Prostate gland (tissue), 2 donors: ENCODE data around the gene AXDND1. TPM values are rescaled to one million over a fixed set of nuclear protein-coding genes. Genes with fewer than 3 reads are reported as not detected.
"Not testable (repeated sequence)": the region's sequence is repeated elsewhere in the genome, so short reads cannot be mapped to it uniquely, and the experiment has no call there.

Experiments used
- DNase-seq: peaks from one replicate; pipeline ENCODE4 v3.0.0-alpha.2; 2019; ENCODE audit warnings: low spot score
- H3K27ac ChIP-seq, 2 donors: fragments of 200-600 bp; sonication (generic); 2 replicates each; pipeline ENCODE4 v1.5.1; 2017 to 2019
- H3K27me3 ChIP-seq: fragments of 200-600 bp; sonication (generic); replicated peaks from 2 replicates; pipeline ENCODE4 v1.5.1; 2019; ENCODE audit not compliant: insufficient read depth
- H3K36me3 ChIP-seq, 2 donors: fragments of 200-600 bp; sonication (generic); 1 replicate in 1 of 2; 2 replicates in 1 of 2; pipeline versions ENCODE4 v1.5.1 to v1.8.1; 2017 to 2019
- H3K4me1 ChIP-seq: fragments of 200-600 bp; sonication (generic); replicated peaks from 2 replicates; pipeline ENCODE4 v1.5.1; 2019
- H3K4me3 ChIP-seq, 2 donors: fragments of 200-600 bp; sonication (generic); 2 replicates each; pipeline ENCODE4 v1.5.1; 2017 to 2019
- H3K9me3 ChIP-seq: fragments of 200-600 bp; sonication (generic); 2 replicates; pipeline ENCODE4 v1.5.1; 2017
- CTCF ChIP-seq, 4 experiments: fragments of 200-600 bp in 2 of 4; fragments of 450-650 bp in 2 of 4; sonication (generic) in 2 of 4; IDR thresholded peaks; 1 replicate in 3 of 4; 2 replicates in 1 of 4; pipeline ENCODE4 v1.5.1; 2016 to 2019; ENCODE audit warnings: antibody characterized with exemption in 4 of 4, mild to moderate bottlenecking in 2 of 4, moderate library complexity in 2 of 4
- POLR2A ChIP-seq: fragments of 450-650 bp; IDR thresholded peaks from one replicate; pipeline ENCODE4 v1.6.1; 2016; ENCODE audit warnings: antibody characterized with exemption, mild to moderate bottlenecking
- POLR2AphosphoS5 ChIP-seq: sonication (generic); formaldehyde crosslinking; IDR thresholded peaks from one replicate; pipeline ENCODE4 v1.6.1; 2017; ENCODE audit warnings: antibody characterized with exemption
- WGBS: methylation state at CpG from one replicate; pipeline ENCODE4 v1.1.5; 2018; 5-methylcytosine and 5-hydroxymethylcytosine counted together
- intact Hi-C: fragments of 100-400 bp; cut with DNase I; formaldehyde crosslinking; loops from one replicate; pipeline ENCODE4 v1.14.2; 2022
- total RNA-seq, 2 donors: library from RNA; depleted of rRNA; stranded (reverse); fragments of >200 nt; gene quantifications; one replicate each; pipeline ENCODE4 v1.1.0, GENCODE V29; 2016

The AXDND1 gene
- total RNA-seq, 2 donors from 2014 or later: 7.0 TPM; not detected in 1

DNA sequence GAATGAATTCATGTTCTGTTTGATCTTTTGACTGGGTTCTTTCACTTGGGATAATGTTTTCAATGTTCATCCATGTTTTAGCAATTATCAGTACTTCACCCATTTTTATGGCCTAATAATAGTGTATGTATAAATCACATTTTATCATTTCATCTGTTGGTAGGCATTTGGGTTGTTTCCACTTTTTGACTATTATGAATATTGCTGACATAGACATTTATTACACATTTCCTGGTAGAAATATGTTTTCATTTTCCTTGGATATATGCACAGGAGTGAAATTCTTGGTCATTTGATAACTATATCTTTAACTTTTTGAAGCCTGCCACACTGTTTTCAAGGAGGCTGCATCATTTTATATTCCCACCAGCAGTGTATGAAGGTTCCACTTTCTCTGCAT, 79.8 kb downstream of the AXDND1 start:
- no peak overlapping the region for H3K27ac ChIP-seq

GRCh38 chr1:179447489-179447888, 81.7 kb downstream of the AXDND1 start:
- Histone ChIP-seq H3K4me1 (no peaks in the 10 kb centered on the region), H3K27me3 (no peaks in the 10 kb centered on the region), H3K27ac (no peak overlapping the region), H3K9me3 (no peaks in the 10 kb centered on the region), H3K36me3 (no peaks in the 10 kb centered on the region), H3K4me3 (no peak overlapping the region)
- 68% methylated on average over 3 of the region's 3 CpGs for WGBS
- TF ChIP-seq POLR2AphosphoS5 (no peak), POLR2A (no peak), CTCF (IDR thresholded peaks at IDR 0.05) (no peak)
- intact Hi-C loops: no loop called here
- DNase-seq: no peak

More for the DNA sequence above, 79.8 kb downstream of the AXDND1 start:
- no peak for DNase-seq
- no peaks in the 10 kb centered on the region for H3K27me3 ChIP-seq
- H3K4me1 ChIP-seq: no peaks in the 10 kb centered on the region
- H3K4me3 ChIP-seq: no peak overlapping the region
- no peaks in the 10 kb centered on the region for H3K9me3 ChIP-seq
- no peaks in the 10 kb centered on the region for H3K36me3 ChIP-seq
- TF ChIP-seq CTCF (IDR thresholded peaks at IDR 0.05): no peak
- no peak for TF ChIP-seq POLR2AphosphoS5
- no peak for TF ChIP-seq POLR2A
- intact Hi-C loops: no loop called here

GRCh38 chr1:179448437-179449149, 82.8 kb downstream of the AXDND1 start:
- Histone ChIP-seq H3K9me3 (no peaks in the 10 kb centered on the region), H3K4me3 (no peak overlapping the region), H3K4me1 (no peaks in the 10 kb centered on the region), H3K36me3 (no peaks in the 10 kb centered on the region), H3K27me3 (no peaks in the 10 kb centered on the region), H3K27ac (no peak overlapping the region)
- TF ChIP-seq POLR2AphosphoS5 (no peak), CTCF (IDR thresholded peaks at IDR 0.05) (no peak), POLR2A (no peak)
- intact Hi-C loops: no loop called here
- WGBS: 79% methylated on average over 14 of the region's 14 CpGs
- DNase-seq: no peak

DNA sequence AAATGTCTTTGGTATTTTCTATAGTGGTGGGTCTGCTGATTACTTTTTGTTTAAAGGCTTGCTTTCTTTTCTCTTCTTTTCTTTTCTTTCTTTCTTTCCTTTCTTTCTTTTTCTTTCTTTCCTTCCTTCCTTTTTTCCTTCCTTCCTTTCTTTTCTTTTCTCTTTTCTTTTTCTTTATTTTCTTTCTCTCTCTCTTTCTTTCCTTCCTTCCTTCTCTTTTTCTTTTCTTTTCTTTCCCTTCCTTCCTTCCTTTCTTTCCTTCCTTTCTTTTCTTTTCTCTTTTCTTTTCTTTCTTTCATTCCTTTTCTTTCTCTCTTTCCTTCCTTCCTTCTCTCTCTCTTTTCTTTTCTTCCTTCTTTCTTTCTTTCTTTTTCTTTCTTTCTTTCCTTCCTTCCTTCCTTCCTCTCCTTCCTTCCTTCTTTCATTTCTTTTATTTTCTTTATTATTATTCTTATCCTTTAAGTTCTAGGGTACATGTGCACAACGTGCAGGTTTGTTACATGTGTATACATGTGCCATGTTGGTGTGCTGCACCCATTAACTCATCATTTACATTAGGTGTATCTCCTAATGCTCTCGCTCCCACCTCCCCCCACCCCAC, 93.9 kb downstream of the AXDND1 start:
- H3K27me3 ChIP-seq, H3K4me1 ChIP-seq, H3K4me3 ChIP-seq, H3K9me3 ChIP-seq, H3K36me3 ChIP-seq, DNase-seq, intact Hi-C loops, H3K27ac ChIP-seq: not testable (repeated sequence)
- WGBS: 96% methylated on average over 2 of the region's 2 CpGs

DNA sequence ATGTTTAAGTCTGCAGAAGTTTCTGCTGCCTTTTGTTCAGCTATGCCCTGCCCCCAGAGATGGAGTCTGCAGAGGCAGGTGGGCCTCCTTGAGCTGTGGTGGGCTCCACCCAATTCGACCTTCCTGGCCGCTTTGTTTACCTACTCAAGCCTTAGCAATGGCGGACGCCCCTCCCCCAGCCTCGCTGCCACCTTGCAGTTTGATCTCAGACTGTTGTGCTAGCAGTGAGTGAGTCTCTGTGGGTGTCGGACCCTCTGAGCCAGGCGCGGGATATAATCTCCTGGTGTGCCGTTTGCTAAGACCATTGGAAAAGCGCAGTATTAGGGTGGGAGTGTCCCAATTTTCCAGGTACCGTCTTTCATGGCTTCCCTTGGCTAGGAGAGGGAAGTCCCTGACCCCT, 99.9 kb downstream of the AXDND1 start:
- H3K27ac ChIP-seq, H3K27me3 ChIP-seq, H3K4me3 ChIP-seq, H3K4me1 ChIP-seq, intact Hi-C loops, H3K9me3 ChIP-seq, DNase-seq, H3K36me3 ChIP-seq: not testable (repeated sequence)
- 91% methylated on average over 11 of the region's 11 CpGs for WGBS

DNA sequence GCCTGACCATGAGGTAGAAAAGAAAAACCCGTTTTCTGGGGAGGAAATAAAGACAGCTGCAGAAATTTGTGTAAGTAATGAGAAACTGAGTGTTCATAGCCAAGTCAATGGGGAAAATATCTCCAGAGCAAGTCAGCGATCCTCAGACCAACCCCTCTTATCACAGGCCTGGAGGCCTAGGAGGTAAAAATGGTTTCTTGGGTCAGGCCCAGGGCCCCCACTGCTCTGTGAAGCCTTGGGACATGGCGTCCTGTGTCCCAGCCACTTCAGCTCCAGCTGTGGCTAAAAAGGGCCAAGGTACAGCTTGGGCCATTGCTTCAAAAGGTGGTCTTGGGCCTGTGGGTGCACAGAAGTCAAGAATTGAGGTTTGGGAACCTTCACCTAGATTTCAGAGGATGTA, 108.9 kb downstream of the AXDND1 start:
- no peaks in the 10 kb centered on the region for H3K27me3 ChIP-seq
- H3K9me3 ChIP-seq: no peaks in the 10 kb centered on the region
- whole genome bisulfite sequencing: 84% methylated on average over 3 of the region's 3 CpGs
- DNase-seq: no peak
- no peak overlapping the region for H3K27ac ChIP-seq
- no peaks in the 10 kb centered on the region for H3K36me3 ChIP-seq
- no peak for TF ChIP-seq POLR2AphosphoS5
- TF ChIP-seq CTCF (IDR thresholded peaks at IDR 0.05): no peak
- no peak for TF ChIP-seq POLR2A
- intact Hi-C loops: no loop called here
- H3K4me1 ChIP-seq: no peaks in the 10 kb centered on the region
- H3K4me3 ChIP-seq: no peak overlapping the region
